ENCODE data around the gene OR7D4. TPM values are rescaled to one million over a fixed set of nuclear protein-coding genes. Genes with fewer than 3 reads are reported as not detected.
"Not testable (repeated sequence)": the region's sequence is repeated elsewhere in the genome, so short reads cannot be mapped to it uniquely, and the experiment has no call there.

Gene OR7D4
- total RNA-seq, result not detected

GRCh38 chr19:9219489-9219888 lies at the start of gene OR7D4:
Gene OR7D4, minus strand, starts transcription at chr19:9219589. Its CDS starts 4,752 bp downstream, at chr19:9214837.
- intact Hi-C loops (cut with DNase I; ENCODE audit: low total_unique reads), result no loop called here
- Histone ChIP-seq H3K9me3 (no peaks in the 10 kb centered on the region), H3K27ac (no peak within 1 kb of the TSS), H3K4me3 (no peak within 1 kb of the TSS), H3K27me3 (no peaks in the 10 kb centered on the region), H3K36me3 (no peaks in the 10 kb centered on the region), H3K4me1 (no peaks in the 10 kb centered on the region)
- no peak for TF ChIP-seq POLR2A (IDR thresholded peaks at IDR 0.05)
- no peak for TF ChIP-seq CTCF (IDR thresholded peaks at IDR 0.05)
- no peak for DNase-seq

- Histone ChIP-seq H3K4me1 (no peaks in the 10 kb centered on the region), H3K9me3 (no peaks in the 10 kb centered on the region), H3K27me3 (no peaks in the 10 kb centered on the region), H3K4me3 (no peak overlapping the region), H3K27ac (no peak overlapping the region), H3K36me3 (no peaks in the 10 kb centered on the region)
- no peak for DNase-seq
- intact Hi-C loops (cut with DNase I; ENCODE audit: low total_unique reads), result no loop called here
- TF ChIP-seq CTCF (IDR thresholded peaks at IDR 0.05) (no peak), POLR2A (IDR thresholded peaks at IDR 0.05) (no peak)
These were observed 31.8 kb upstream of the OR7D4 start for GRCh38 chr19:9251236-9251635.

GRCh38 chr19:9250630-9251029 lies 31.2 kb upstream of the OR7D4 start, which contains the start of gene OR7E24:
Gene OR7E24, plus strand, starts transcription at chr19:9250930. Its CDS starts 114 bp downstream, at chr19:9251044.
- Histone ChIP-seq H3K27me3 (no peaks in the 10 kb centered on the region), H3K36me3 (no peaks in the 10 kb centered on the region), H3K27ac (no peak within 1 kb of the TSS), H3K4me1 (no peaks in the 10 kb centered on the region), H3K4me3 (no peak within 1 kb of the TSS), H3K9me3 (no peaks in the 10 kb centered on the region)
- TF ChIP-seq CTCF (IDR thresholded peaks at IDR 0.05) (no peak), POLR2A (IDR thresholded peaks at IDR 0.05) (no peak)
- intact Hi-C loops (cut with DNase I; ENCODE audit: low total_unique reads), result no loop called here
- DNase-seq, result no peak

- intact Hi-C loops (cut with DNase I; ENCODE audit: low total_unique reads), result no loop called here
- TF ChIP-seq CTCF (IDR thresholded peaks at IDR 0.05), result peak; percentile 77 to 85 (median 84)
- TF ChIP-seq POLR2A (IDR thresholded peaks at IDR 0.05), result no peak
- H3K27ac ChIP-seq, result no peak overlapping the region
- no peaks in the 10 kb centered on the region for H3K36me3 ChIP-seq
- DNase-seq, result peak; percentile 57 to 70
- no peaks in the 10 kb centered on the region for H3K4me1 ChIP-seq
- no peaks in the 10 kb centered on the region for H3K9me3 ChIP-seq
- H3K27me3 ChIP-seq, result no peaks in the 10 kb centered on the region
- H3K4me3 ChIP-seq, result peak overlapping the region in 1 of 2 donors; percentile 35
These were observed 13.8 kb downstream of the OR7D4 start for GRCh38 chr19:9205501-9206113.

- DNase-seq; H3K4me1 ChIP-seq; intact Hi-C loops (cut with DNase I; ENCODE audit: low total_unique reads): not testable (repeated sequence)
These were observed 21.3 kb downstream of the OR7D4 start for GRCh38 chr19:9198044-9198443.

More at GRCh38 chr19:9198044-9198443, 21.3 kb downstream of the OR7D4 start:
- not testable (repeated sequence) for H3K27ac ChIP-seq, H3K36me3 ChIP-seq, H3K9me3 ChIP-seq, H3K4me3 ChIP-seq, H3K27me3 ChIP-seq

Data from uterus (tissue), 4 donors.